NK-92 (cell line): ENCODE results near the gene SWT1.
"Not testable (repeated sequence)": the region's sequence is repeated elsewhere in the genome, so short reads cannot be mapped to it uniquely, and the experiment has no call there.

Experiments used
- DNase-seq: peaks from one replicate; lab custom pipeline; 2025; ENCODE audit not compliant: unreplicated experiment; lab: John Stamatoyannopoulos, UW

Gene SWT1

DNA sequence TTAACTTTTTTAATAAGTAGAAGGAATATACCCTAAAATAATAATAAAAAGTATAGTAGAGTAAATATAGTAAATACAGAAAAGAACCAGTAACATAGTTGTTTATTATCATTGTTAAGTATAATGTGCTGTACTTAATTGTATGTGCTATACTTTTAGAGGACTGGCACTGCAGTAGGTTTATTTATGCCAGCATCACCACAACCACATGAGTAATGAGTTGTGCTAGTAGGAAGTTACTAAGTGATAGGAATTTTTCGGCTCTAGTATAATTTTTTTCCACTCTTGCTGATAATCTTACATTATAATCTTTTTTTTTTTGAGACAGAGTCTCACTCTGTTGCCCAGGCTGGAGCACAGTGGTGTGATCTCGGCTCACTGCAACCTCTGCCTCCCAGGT lies 88.5 kb downstream of the SWT1 start:
- no peak for DNase-seq

DNA sequence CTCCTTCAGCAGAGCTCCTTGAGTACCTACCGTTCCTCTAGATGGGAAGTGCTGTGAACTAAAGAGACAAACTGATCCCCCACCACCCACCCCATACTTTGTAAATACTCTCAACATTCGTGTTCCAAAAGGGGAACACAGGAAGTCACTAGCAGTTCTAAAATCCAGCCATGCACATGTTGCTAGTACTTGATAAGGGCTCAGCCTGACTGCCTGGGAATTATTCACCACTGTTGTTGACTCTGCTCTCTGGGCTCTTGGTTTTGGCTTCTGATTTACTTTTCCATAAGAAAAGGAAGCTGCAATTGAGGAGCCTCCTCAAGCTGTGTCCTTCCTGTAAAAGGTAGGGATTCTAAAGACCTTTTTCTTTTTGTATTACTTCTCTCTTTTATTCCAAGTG lies 92.6 kb downstream of the SWT1 start:
- DNase-seq: no peak

DNA sequence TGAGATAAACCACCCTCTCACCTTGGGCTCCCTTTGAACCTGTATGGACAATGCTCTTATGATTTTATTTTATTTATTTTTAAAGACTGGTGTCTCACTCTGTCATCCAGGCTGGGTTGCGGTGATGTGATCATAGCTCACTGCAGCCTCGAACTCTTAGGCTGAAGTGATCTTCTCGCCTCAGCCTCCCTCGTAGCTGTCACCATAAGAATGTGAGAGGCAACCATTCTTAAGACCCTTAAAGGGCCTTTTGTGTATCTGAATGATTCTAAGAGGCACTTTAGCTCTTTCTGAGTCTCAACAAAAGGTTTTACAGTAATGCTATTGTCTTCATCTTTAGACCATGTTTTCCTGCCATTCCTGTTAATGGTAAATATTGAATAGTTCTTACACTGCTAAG lies 93.1 kb downstream of the SWT1 start:
- DNase-seq: no peak

DNA sequence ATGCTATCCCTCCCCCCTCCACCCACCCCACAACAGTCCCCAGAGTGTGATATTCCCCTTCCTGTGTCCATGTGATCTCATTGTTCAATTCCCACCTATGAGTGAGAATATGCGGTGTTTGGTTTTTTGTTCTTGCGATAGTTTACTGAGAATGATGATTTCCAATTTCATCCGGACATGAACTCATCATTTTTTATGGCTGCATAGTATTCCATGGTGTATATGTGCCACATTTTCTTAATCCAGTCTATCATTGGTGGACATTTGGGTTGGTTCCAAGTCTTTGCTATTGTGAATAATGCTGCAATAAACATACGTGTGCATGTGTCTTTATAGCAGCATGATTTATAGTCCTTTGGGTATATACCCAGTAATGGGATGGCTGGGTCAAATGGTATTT lies 95.0 kb downstream of the SWT1 start:
- DNase-seq: not testable (repeated sequence)

DNA sequence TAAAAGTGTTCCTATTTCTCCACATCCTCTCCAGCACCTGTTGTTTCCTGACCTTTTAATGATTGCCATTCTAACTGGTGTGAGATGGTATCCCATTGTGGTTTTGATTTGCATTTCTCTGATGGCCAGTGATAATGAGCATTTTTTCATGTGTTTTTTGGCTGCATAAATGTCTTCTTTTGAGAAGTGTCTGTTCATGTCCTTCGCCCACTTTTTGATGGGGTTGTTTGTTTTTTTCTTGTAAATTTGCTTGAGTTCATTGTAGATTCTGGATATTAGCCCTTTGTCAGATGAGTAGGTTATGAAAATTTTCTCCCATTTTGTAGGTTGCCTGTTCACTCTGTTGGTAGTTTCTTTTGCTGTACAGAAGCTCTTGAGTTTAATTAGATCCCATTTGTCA lies 95.4 kb downstream of the SWT1 start:
- DNase-seq: not testable (repeated sequence)

DNA sequence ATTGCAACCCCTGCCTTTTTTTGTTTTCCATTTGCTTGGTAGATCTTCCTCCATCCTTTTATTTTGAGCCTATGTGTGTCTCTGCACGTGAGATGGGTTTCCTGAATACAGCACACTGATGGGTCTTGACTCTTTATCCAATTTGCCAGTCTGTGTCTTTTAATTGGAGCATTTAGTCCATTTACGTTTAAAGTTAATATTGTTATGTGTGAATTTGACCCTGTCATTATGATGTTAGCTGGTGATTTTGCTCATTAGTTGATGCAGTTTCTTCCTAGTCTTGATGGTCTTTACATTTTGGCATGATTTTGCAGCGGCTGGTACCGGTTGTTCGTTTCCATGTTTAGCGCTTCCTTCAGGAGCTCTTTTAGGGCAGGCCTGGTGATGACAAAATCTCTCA lies 98.6 kb downstream of the SWT1 start:
- DNase-seq: not testable (repeated sequence)

DNA sequence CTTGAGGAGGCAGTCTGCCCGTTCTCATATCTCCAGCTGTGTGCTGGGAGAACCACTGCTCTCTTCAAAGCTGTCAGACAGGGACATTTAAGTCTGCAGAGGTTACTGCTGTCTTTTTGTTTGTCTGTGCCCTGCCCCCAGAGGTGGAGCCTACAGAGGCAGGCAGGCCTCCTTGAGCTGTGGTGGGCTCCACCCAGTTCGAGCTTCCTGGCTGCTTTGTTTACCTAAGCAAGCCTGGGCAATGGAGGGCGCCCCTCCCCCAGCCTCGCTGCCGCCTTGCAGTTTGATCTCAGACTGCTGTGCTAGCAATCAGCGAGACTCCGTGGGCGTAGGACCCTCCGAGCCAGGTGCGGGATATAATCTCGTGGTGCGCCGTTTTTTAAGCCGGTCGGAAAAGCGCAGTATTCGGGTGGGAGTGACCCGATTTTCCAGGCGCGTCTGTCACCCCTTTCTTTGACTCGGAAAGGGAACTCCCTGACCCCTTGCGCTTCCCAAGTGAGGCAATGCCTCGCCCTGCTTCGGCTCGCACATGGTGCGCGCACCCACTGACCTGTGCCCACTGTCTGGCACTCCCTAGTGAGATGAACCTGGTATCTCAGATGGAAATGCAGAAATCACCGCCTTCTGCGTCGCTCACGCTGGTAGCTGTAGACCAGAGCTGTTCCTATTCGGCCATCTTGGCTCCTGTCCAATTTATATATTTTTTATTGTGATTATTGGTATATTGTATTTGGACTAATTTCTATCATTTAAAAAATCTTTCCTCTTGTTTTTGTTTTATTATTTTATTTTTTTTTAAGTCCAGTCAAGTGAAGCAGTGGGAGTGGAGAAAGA lies 100.4 kb downstream of the SWT1 start:
- DNase-seq: not testable (repeated sequence)

DNA sequence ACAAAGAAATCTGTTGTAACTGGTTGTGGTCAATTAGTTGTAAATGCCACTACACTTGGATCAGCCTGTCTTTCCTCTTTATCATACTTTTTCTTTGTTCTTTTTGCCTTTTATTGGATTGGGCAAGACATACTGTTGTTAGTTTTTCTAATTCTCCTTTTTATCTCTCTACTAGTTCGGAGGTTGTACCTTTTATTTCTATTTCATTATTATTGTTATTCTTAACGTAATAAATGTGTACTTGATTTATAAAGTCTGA lies 100.9 kb downstream of the SWT1 start:
- DNase-seq: no peak

DNA sequence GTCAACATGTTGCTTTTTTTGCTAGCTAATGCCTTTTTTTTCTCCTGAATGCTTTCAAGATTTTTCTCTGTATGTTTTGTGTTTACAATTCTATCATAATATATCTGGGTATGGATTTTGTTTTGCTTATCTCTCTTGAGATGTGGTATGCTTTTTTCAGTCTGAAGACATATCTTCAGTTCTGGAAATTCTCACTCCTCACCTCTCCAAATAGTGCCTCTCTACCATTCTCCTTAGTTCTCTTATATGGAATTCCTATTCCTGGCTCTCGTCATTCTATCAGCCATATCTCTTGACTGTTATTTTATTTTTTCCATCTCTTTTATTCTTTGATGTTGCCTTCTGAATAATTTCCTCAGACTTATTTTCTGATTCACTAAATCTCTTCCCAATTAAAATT lies 101.7 kb downstream of the SWT1 start:
- no peak for DNase-seq

DNA sequence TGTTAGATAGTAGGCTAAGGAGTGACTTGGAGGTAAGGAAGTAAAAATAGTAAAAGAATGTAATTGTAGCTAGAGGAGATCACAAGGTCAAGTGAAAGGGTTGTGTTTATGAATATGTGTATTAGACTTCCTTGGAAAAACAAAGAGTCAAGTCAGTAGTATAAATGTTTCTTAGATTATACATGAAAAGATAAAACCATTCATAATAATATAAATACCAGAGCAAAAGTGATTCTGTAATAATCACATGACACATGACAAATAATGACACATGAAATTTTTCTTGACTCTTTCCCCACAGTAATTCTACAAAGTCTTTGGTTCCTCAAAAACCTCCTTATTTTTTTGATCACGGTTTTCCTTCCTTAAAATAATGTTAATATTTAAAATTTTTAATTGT lies 103.6 kb downstream of the SWT1 start:
- no peak for DNase-seq

DNA sequence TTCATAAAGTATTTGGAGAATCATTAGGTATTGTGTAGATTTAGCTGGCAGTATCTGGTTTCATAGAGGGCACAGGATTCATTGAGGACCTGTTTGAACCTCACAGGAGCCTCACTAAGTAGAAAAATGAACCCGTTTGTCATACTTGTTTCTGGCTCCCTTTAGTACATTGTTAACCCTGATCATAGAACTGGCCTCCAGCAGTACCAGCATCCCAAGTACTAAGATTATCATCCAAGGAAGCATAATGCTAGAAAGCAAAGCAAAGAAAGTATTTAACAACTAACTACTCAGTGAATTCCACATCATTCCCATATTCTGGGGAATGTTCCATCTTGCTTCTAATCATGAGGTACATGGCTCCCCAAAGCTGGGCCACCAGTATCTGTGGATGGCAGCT lies 105.2 kb downstream of the SWT1 start:
- no peak for DNase-seq

DNA sequence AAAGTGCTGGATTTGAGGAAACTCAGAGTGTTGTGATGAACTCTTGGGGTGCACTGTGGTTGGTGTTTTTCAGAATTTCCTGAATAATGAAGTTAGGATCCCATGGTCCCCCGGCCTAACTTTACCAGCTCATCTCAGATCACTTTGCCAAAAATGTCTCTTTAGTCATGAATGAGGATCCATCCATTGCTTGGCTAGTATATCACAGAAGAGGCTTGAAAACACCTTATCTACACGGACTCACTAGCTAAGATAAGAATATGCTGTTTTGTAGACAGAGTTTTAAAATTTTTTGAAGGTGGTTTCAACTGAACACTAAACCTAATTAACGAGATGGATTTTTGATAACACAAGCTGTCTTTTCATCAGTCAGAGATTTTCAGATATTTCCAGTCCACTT lies 106.3 kb downstream of the SWT1 start:
- no peak for DNase-seq

DNA sequence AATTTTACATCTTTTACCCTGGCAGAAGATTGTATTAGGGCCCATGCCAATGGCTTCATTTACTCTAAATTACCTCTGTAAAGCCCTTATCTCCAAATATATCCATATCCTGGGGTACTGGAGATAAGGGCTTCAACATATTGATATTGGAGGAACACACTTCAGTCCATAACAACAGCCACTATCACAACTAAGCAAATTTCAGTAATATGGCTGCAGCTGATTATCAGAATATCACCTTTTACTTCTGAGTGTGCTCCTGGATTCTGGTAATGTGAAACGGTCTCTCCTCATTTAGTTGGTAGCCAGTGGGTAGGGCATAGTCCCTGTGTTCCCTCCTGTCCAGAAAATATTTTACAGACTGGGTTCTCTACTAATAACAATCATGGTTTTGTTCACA lies 106.8 kb downstream of the SWT1 start:
- no peak for DNase-seq

DNA sequence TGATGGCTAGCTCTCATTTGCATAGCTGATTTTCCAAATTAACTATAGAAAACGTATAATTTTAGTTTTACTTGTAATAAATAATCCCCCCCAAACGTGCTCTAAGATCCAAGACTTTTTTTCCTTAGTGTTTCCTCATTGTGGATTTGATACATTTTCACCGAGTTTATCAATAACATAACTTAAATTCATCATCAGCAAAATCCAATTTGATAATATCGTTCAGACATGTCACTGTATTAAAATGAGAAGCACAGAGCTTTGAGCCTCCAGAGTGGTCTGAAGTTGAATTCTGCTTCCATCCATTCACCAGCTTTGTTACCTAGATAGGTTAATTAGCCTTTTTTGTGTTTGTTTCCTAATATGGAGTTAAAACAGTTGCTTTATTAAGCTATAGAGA lies 108.3 kb downstream of the SWT1 start:
- no peak for DNase-seq

DNA sequence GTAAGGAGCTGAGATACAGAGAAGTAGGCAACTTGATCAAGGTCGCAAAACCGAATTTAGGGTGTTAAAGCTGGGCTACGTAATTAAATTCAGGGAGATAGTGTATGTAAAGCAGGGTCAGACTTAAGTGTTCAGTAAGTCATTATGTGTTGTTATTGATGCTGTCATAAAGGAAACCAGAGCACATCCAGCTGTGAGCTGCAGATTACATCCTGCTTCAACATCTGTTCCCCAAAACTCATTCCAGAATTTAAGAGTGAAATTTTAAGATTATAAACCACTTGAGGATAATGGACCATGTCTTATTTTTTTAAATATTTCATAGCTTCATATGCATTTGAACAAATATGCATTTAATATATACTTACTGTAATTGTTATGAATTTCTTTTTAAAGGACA lies 110.3 kb downstream of the SWT1 start:
- DNase-seq: no peak

DNA sequence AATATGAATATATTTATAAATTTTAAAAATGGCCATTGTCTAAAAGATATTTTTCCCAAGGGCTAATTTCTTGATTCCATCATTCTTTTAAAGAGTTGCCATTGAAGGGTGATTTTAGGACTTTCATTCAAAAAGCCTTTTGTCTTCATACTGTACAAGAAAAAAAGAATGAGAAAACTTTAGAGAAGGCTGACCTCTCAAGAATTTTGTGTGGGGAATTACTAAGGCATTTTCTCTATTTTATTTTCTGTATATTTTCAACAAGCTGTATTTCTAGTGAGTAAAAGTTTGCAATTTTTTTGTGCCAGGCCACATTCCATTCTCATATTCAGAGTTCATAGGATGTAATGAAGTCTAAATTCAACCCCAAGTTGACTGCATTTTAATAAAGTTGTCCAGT lies 110.7 kb downstream of the SWT1 start:
- DNase-seq: no peak

DNA sequence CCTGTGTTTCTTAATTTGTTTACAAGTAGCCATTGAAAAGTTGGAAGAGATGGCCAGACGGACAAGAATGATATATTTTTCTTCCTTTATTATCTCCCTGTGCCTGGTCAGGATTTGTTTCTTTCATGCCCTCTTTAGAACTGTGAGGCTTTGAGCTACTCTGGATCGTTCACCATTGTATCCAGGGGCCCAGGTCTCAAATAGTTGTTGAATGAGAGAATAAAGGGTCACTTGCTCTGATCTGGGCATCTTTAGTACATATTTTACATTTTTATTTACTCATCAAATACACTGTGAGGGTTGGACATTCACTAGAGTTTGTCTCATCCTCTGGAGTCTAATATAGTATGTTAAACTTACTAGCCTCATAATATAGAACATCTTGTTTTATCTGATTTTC lies 111.4 kb downstream of the SWT1 start:
- DNase-seq: no peak

DNA sequence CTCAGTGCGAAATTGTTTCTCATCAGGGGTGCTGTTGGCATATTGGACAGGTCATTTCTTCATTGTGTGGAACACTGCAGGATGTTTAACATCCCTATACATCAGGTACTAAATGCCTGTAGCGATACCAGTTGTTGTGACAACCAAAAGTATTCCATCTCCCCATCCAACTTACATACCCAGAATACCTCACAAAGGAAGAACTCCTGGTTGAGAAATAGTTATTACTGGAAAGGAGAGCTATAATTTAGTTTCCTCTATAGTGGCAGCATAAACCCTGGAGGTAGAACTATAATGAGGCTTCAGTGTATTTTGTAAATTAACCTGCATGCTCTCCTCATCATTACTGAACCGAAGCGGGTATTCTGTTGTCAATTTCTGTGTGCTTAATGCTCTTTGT lies 115.0 kb downstream of the SWT1 start:
- DNase-seq: no peak

DNA sequence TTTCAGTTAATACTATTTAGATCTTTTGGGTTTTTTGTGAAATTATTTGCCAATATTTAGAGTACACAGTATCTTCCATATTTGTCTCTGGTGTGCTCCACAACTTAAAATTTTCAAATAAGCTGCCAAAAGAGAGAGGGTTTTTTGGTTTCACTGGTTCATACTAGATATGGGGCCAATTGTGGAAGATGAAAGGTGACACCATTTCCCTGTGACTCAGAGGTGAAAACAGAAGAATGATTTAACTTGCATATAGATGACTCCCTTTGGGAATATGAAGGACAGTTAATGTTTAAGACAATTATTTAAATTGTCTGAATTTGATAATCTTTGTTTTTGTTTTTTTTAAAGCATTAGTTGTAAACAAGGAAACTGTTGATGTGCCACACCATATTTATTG lies 122.6 kb downstream of the SWT1 start:
- no peak for DNase-seq

DNA sequence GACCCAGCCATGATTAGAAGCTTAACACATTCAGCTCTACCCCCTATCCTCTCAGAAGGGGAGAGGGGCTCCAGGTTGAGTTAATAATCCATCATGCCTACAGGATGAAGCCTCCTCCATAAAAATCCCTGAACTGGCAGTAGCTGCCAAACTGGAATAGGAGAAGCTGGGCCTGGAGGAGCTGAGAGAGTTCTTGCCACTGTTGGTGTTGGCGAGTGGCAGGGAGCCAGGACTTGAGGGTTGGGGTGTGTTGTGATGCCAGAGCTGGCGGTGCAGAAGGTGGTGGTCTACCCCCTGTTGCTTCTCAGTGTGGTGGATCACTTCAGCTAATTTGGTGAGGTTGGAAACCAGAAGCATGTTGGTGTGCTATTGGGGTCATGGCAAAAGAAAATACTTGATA lies 123.6 kb downstream of the SWT1 start:
- DNase-seq: no peak

DNA sequence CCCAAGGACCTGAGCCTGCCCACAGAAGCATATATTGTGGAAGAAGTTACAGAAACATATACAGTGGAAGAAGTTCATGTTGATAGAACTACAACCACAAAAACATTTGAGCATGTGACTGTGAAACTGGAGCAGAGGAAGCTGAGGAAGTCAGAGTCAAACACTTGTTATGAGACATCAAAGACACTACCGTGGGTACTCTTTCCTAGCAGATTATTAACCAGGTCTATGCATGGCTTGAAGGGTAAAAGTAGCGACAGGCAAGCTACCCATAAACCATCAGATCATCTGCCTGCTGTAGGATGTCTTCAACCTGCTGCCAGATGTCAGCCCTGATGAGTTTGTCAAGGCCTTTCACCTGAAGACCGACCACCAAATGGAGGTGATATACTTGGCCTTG lies 124.3 kb downstream of the SWT1 start:
- DNase-seq: no peak

DNA sequence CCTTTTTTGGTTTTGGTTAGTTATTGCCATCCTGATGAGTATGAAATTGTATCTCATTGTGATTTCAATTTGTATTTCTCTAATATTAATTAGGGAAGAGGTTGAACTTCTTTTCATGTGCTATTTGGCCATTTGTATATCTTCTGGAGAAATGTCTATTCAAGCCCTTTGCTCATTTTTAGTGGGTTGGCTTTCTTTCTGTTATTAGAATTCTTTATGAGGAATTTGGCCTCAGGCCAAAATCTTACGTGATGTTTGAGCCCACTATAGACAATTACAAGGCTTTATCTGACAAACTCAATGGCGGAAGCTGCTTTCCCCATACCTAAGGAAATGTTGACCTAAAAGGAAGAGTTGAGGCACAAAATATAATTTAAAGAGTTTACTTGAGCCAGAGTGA lies 127.1 kb downstream of the SWT1 start:
- no peak for DNase-seq

DNA sequence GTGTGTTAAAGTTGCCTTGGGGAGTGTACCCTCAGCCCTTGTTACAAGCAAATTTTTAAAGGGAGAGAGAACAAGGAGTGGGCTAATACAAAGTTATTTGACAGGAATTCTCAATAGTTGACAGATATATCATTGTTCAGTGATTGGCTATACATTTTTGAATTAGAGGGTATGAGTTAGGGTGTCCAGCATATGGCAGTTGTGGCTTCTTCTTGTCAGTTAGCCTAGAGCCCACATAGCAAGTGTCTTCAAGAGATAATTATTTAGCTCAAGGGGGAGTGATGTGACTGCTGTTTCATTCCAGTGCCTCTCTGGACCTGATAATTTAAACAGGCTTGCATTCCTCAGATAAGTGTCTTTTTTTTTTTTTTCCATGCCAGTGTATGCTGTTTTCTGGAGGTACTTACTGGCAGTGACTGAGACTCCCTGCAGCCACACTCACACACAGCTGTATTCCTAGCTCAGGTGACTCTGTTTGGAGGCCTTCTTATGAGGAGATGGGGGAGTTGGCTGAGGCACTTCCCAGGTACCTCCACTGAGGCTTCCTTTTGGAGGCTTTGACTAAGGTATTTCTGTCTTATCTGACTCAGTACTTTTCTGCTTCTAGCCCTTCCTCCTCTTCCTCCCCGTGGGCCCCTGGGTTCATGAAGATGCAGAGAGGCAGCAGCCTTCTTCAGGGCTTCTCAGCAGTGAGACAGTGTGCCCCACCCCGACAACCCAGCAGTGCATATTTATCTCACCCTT lies 127.7 kb downstream of the SWT1 start:
- no peak for DNase-seq
